ENCODE data around the gene SLC25A38.

SLC25A38 gene

GRCh38 chr3:39434574-39434973 lies 51.4 kb downstream of the SLC25A38 start:
- no peak for DNase-seq (ENCODE audit: low read depth)

- DNase-seq (ENCODE audit: low read depth): no peak
Observed at GRCh38 chr3:39435006-39435748, 52.0 kb downstream of the SLC25A38 start.

GRCh38 chr3:39438880-39439279 lies 55.7 kb downstream of the SLC25A38 start:
- DNase-seq (ENCODE audit: low read depth): no peak

- no peak for DNase-seq (ENCODE audit: low read depth)
Observed at GRCh38 chr3:39440316-39440715, 57.1 kb downstream of the SLC25A38 start.

GRCh38 chr3:39443530-39443929 lies 60.4 kb downstream of the SLC25A38 start:
- DNase-seq (ENCODE audit: low read depth): no peak

- DNase-seq (ENCODE audit: low read depth): no peak
Observed at GRCh38 chr3:39445927-39446326, 62.8 kb downstream of the SLC25A38 start.

GRCh38 chr3:39446444-39446843 lies 63.3 kb downstream of the SLC25A38 start:
- DNase-seq (ENCODE audit: low read depth): no peak
